HG03378 (cell line): Measurements from ENCODE around the gene MARK1.

Experiments
- ATAC-seq: cut with Tn5 transposase; IDR thresholded peaks from one replicate; pipeline ENCODE4 v1.9.1; 2021; ENCODE audit warnings: mild to moderate bottlenecking, moderate library complexity; ENCODE audit not compliant: unreplicated experiment

MARK1 gene

DNA sequence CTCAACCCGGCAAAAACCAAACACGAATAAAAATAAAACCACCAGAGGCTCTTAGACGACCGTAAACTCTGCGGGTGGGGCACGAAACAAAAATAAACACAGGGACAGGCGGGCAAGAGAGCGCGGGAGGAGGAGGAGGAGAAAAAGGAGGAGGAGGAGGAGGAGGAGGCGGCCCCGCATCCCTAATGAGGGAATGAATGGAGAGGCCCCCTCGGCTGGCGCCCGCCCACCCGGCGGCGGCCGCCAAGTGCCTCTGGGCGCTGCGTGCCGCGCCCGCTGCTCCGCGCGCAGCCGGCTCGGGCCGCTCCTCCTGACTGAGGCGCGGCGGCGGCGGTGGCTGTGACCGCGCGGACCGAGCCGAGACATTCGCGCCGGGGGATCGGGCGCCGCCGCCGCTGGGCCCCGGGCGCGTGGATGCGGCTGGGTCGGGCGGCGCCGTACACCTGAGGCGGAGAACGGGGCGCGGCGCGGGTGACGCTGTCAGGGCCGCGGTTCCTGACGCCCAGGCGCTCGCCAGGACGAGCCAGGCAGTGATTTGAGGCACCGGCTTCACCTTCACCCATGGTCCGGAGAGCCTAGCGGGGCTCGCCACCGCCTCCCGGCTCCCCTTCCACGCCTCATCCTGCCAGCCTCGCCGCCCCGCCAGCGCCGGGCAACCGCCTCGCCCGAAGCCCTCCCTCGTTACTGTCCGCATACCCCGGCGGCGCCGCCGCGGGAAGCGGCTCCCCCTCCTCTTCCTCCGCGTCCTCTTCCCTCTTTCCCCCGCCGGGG, at the start of gene MARK1:
TSS of gene MARK1 (plus strand) at position 229 of the 771 bp plus-strand sequence. CDS start 687 bp downstream, outside the sequence.
- ATAC-seq, result no peak

- no peak for ATAC-seq
Observed at GRCh38 chr1:220483700-220484099, 44.2 kb upstream of the MARK1 start.

DNA sequence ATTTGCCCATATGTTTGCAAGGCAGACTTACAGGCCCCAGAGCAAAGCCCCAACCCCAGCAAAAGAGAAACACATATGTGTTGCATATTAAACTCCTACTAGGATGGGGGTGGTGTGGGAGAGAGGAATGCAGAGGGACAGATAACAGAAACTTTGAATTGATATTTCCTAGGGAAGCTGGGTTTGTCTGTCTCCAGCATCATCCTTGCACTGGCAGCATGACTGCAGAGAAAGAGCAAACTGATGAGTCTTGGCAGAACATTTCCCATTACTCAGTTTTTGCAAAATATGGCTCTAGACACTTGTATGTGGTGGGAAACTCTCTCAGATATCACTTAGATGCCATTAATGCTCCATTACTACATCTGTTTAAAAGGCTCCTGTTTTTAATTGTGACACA, 43.8 kb upstream of the MARK1 start:
- no peak for ATAC-seq

DNA sequence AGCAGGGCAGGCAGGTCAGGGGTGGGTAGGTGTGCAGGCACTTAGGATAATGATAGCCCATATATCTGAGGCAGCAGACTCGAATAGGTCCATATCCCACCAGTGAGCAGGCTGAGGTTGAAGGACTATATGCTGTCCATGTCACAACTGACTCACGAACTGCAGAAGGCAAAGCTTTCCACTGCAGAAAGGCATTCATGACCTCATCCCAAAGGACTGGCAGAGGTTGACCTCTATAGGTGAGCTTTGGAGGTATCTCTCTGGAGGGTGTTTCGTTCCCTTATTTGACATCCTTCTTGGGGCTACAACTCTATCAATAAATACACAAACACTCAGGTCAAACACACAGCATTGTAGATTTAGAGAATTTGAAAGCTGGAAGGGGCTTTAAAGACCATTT, 42.8 kb upstream of the MARK1 start:
- no peak for ATAC-seq

- no peak for ATAC-seq
Observed at GRCh38 chr1:220485791-220486190, 42.1 kb upstream of the MARK1 start.

GRCh38 chr1:220487297-220487820, 40.6 kb upstream of the MARK1 start:
- peak; percentile 46 for ATAC-seq

GRCh38 chr1:220491891-220492290, 36.0 kb upstream of the MARK1 start:
- ATAC-seq, result no peak

- ATAC-seq, result no peak
Observed at GRCh38 chr1:220497220-220497947, 30.6 kb upstream of the MARK1 start.

DNA sequence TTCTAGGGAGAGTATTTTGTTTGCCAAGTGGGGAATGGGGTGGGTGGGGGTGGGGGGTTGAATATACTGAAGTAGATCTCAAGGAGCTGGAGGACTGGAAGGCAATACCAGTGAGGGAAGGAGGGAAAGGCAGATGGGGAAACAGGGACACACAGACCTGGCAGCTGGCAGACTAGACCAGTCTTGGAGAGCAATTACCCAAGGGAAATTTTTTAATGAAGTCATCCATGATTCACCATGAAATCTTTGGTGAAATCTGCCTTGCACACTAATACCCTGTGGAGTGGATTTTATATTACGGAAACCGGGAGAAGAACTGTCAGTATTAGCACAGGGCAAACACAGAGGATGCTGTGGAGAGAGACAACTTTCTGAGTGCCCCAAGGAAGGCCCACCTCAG, 29.7 kb upstream of the MARK1 start:
- ATAC-seq, result no peak

GRCh38 chr1:220500372-220500771, 27.6 kb upstream of the MARK1 start:
- ATAC-seq, result no peak

GRCh38 chr1:220504329-220504728, 23.6 kb upstream of the MARK1 start:
- no peak for ATAC-seq

DNA sequence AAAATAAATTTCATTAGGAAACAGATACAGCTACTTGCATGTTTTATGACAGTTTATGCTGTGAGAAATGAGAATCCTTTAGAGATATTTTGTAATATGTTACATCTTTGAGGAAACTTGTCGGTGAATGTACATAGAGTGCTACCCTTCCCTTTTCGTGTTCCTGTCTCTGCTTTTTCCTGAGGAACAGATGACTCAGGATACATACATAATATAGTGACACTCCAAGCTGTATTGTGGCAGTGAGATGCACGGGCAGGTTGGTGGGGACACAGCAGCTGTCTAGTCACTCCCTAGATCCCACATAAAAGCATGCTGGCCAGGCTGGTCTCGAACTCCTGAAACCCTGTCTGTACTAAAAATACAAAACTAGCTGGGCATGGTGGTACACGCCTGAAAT, 20.9 kb upstream of the MARK1 start:
- no peak for ATAC-seq

GRCh38 chr1:220511179-220511578, 16.8 kb upstream of the MARK1 start:
- ATAC-seq, result no peak

GRCh38 chr1:220511785-220512184, 16.2 kb upstream of the MARK1 start:
- ATAC-seq, result no peak

- no peak for ATAC-seq
Observed at GRCh38 chr1:220513834-220514233, 14.1 kb upstream of the MARK1 start.

DNA sequence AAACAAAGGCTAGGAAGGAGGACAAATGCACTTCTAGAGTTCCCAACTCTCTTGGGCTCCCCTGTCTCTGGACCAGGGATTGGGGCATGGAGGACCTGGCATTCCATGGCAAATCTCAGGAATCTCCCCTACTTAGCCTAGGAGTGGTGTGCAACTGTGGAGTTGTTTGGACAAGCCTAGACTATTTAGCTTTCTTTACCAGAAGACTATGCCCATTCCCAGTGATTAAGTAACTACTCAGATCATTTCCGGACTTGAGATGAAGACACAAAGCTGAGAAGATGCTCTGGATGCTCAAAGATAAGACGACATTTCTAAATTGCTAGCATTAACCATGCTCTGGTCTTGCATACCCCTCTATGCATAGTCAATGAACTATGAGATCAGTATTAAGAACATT, 13.7 kb upstream of the MARK1 start:
- no peak for ATAC-seq

DNA sequence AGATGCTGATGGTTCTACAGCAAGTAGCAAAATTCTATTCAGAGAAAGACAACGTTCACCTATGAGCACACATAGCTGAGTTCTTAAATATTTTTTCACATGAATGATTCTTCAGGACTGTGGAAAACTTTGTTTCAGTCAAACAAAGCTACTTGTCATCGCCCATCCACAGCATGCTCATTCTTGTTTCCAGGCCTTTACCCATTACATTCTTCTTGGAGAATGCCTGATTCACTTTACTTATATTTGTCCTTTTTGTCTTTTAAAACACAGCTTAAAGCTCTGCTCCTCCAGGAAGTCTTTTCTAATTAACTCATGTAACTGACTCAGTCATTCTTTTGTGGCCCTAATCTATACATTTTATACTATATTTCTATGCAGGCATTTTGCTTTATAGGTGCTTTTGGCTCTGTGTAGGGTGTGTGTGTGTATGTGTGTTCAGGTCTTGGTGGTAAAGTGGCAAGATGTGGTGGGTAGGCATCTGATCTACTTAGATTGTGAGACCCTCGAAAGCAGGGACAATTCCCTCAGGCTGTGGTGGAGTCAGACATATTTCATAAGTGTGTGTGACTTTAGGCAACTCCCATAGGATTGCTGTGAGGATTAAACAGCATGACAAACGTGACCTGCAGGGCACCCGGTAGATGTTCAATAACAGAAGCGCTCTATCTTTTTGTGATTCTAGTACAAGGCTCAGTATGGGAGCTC, 11.8 kb upstream of the MARK1 start:
- ATAC-seq, result no peak

GRCh38 chr1:220516722-220517042, 11.3 kb upstream of the MARK1 start:
- no peak for ATAC-seq

GRCh38 chr1:220521778-220522177, 6.2 kb upstream of the MARK1 start:
- ATAC-seq, result no peak

GRCh38 chr1:220526294-220526693, 1.6 kb upstream of the MARK1 start:
- ATAC-seq, result no peak

GRCh38 chr1:220527279-220527907, 543 bp upstream of the MARK1 start:
- ATAC-seq, result no peak
